ENCODE measurements around the gene KRTAP8-1.

GRCh38 chr21:30769724-30770431 is 43.2 kb downstream of the KRTAP8-1 start:
- TF ChIP-seq, protein P1, sequence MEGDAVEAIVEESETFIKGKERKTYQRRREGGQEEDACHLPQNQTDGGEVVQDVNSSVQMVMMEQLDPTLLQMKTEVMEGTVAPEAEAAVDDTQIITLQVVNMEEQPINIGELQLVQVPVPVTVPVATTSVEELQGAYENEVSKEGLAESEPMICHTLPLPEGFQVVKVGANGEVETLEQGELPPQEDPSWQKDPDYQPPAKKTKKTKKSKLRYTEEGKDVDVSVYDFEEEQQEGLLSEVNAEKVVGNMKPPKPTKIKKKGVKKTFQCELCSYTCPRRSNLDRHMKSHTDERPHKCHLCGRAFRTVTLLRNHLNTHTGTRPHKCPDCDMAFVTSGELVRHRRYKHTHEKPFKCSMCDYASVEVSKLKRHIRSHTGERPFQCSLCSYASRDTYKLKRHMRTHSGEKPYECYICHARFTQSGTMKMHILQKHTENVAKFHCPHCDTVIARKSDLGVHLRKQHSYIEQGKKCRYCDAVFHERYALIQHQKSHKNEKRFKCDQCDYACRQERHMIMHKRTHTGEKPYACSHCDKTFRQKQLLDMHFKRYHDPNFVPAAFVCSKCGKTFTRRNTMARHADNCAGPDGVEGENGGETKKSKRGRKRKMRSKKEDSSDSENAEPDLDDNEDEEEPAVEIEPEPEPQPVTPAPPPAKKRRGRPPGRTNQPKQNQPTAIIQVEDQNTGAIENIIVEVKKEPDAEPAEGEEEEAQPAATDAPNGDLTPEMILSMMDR (conservative IDR thresholded peaks at IDR 0.05) = no peak
- no peak for TF ChIP-seq ZFX (IDR thresholded peaks at IDR 0.05)
